WI38 (cell line): ENCODE data around the gene RUNX1.

ENCODE experiments used
- H3K4me3 ChIP-seq: 2 replicates; pipeline ENCODE4 v1.5.1; 2011; ENCODE audit warnings: low read depth, mild to moderate bottlenecking, control low read depth, low read length
- TF ChIP-seq, protein P1 (sequence below): IDR thresholded peaks from 2 replicates; pipeline ENCODE4 v1.5.1; 2012; ENCODE audit warnings: low read depth, mild to moderate bottlenecking, control low read depth, low read length

Gene RUNX1

DNA sequence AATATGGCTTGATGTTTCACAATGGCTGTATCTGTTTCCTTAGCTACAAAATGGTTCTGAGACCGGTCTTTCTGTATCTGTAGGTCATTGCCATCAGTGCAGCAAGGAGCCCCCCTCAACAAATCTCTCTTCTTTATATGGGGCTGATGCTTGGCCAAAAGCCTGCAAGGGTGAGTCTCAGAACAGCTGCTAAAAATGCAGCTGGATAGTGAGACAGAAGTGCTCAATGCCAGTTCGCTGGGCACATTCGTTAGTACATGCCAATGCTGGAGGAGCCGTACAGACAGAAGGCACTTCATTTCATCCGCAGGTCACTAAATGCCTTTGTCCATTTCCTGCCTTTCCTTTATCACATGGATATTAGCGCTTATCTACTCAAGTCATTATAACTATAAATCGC is 67.3 kb downstream of the RUNX1 start:
- TF ChIP-seq, protein P1, sequence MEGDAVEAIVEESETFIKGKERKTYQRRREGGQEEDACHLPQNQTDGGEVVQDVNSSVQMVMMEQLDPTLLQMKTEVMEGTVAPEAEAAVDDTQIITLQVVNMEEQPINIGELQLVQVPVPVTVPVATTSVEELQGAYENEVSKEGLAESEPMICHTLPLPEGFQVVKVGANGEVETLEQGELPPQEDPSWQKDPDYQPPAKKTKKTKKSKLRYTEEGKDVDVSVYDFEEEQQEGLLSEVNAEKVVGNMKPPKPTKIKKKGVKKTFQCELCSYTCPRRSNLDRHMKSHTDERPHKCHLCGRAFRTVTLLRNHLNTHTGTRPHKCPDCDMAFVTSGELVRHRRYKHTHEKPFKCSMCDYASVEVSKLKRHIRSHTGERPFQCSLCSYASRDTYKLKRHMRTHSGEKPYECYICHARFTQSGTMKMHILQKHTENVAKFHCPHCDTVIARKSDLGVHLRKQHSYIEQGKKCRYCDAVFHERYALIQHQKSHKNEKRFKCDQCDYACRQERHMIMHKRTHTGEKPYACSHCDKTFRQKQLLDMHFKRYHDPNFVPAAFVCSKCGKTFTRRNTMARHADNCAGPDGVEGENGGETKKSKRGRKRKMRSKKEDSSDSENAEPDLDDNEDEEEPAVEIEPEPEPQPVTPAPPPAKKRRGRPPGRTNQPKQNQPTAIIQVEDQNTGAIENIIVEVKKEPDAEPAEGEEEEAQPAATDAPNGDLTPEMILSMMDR: no peak
- H3K4me3 ChIP-seq: no peak overlapping the region

DNA sequence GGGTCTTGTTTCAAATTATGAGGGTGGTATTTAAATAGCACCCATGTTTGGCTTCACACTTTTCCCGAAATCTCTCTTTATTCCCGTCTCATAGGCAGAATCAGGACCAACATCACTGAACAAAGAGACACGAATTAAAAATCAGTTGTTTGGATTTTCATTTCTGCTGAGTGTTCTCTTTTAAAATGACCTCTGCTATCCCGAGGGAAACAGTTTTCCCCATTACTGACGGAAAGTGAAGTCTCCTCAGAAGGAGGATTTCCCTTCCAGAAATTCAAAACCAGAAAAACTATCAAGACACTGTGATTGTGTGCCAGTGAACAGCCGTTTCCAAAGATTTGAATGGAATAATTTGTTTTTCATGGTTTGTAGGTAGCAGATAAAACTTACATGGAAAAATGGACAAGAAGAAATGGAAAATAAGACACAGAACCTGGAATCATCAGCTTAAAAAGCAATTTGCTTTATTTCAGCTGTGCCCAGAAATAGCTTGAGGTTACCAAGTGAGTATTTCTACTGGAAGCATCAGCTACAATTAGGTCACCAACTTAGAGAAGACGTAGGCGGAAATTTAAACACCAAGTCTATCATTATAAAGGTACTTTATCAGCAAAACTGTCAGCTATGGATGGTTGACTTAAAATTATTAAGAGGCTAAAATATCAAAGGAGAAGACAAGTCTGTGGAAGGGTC is 68.5 kb downstream of the RUNX1 start:
- H3K4me3 ChIP-seq: no peak overlapping the region
- TF ChIP-seq, protein P1: no peak

DNA sequence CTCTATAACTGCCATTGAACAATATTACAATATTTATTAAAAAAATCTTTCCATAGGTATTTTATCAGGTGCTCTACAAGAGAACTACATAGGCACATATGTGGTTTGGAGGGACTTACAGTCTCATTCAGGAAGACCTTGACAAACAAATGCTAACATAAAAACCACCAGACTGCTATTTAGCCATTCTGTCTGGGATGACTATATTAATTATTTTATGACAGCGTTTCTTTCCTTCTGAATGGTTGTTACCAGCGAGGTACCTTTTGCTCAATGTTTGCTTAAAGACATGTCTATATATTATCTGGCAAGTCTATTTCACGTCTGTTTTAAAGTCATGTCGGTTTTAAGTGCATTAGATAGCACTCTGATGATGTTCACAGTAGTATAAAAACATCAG is 69.7 kb downstream of the RUNX1 start:
- TF ChIP-seq, protein P1: no peak

DNA sequence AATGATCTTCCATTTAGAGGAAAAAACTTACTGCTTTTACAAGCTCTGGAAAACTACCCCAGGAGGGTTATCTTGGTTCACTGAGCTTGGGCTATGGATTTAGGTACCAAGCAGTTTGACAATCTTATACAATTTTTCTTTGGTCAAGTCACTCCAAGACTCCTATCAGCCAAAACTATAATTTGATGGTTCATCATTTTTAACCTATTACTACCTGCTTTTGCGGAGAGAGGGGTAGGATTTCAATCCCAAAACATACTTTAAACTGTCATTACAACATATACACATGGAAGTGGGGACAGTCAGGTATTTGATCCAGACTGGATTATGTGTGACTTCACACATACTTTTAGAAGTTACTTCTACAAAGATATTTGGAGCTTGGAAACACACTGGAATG is 71.8 kb downstream of the RUNX1 start:
- TF ChIP-seq, protein P1: no peak
- H3K4me3 ChIP-seq: no peak overlapping the region

More for the DNA sequence above, 69.7 kb downstream of the RUNX1 start:
- H3K4me3 ChIP-seq: no peak overlapping the region

DNA sequence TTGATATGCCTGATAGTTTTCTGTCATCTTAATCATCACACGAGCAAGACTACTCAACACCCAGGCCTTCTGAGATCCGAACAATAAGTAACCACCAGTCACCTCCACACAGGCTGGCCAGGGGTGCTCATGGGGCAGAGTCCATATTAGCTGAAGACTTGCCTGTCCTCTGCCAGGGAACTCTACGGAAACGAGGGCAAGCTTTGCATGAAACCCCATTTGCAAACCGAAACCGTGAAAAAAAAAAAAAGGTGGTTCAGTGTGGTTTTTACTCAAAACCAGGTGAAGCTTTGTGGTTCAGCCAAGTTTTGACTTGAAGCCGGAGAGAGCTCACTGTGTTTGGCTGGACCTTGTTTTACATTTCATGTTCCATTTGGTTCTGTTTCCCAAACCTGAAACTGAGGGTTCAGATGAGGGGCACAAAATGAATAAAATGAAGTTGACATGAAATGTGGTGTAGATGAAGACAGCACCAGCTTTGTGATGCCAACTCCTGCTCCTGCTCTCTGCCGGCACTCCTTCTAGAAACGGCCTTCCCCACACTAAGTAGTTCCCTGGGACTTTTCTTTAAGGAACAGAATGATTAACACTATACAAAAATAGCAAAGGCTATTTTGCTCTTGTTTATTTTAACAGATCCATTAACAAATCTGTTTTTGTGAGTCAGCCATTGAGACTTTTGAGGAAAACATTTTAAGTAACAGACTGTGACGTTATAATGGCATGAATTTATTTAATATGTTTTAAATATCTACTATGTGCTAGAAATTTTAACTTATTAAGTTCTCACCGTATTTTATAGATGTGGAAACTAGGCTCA is 74.7 kb downstream of the RUNX1 start:
- no peak overlapping the region for H3K4me3 ChIP-seq
- TF ChIP-seq, protein P1: no peak

DNA sequence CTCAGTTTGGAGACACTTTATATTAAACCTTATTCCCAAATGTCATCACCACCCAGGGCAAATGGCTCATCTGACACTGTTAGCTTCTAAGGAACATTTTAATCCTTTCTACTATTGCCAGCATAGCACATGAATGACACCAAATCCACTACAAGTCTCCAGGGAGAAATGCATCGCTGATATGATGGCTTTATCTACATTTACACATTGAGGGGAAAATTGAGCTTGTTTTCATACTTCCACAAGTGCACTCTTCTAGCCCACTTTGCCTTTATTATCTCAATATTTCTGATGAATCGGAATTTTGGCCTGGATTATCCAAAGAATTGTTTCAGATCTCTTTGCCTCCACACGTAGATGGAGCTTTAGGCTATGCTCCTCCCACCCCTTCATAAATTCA is 75.4 kb downstream of the RUNX1 start:
- TF ChIP-seq, protein P1: no peak
- no peak overlapping the region for H3K4me3 ChIP-seq

DNA sequence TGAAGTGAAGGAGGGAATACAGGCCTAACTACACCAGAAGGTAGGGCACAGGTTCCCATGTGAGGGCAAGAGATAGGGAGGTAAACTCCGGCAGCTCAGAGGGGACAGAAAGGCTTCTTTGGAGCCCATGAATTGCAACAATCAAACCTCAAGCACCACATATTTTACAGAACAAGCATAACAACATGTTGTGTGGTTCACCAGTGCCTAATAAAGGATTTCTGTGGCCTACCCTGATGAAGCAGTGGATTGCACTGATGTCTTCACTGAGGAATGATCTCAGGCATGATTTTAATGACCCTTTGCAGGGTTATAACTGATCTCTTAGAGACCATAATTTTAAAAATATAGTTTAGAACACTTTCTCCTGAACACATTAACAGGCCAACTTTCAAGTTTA is 77.4 kb downstream of the RUNX1 start:
- TF ChIP-seq, protein P1: no peak
- no peak overlapping the region for H3K4me3 ChIP-seq
